ENCODE data around the gene CCDC110. TPM values are rescaled to one million over a fixed set of nuclear protein-coding genes. Genes with fewer than 3 reads are reported as not detected.
A peak's percentile ranks its signal among the peaks of the same experiment; 100 is the strongest.

Gene CCDC110
- total and polyA plus RNA-seq, 2 of the 13 experiments (the other 11 are each of a cell fraction or from before 2014, with no cell fraction given), result not detected

GRCh38 chr4:185395956-185396723 is 75.4 kb downstream of the CCDC110 start (continued):
- TF ChIP-seq ZHX2 (IDR thresholded peaks at IDR 0.05; ENCODE audit: low read depth) (peak; percentile 92), ZHX2 (CRISPR knock-in tag; IDR thresholded peaks at IDR 0.05; ENCODE audit: borderline replicate concordance) (peak; percentile 89), AGO2 (optimal IDR thresholded peaks at IDR 0.05; ENCODE audit: low read depth, low read length) (peak; percentile 97), TRIM22 (IDR thresholded peaks at IDR 0.05) (no peak), IRF9 (CRISPR knock-in tag; IDR thresholded peaks at IDR 0.05; ENCODE audit: borderline replicate concordance) (peak; percentile 96; the same call in 1 of the 2 replicates), SNAPC2 (CRISPR knock-in tag; IDR thresholded peaks at IDR 0.05) (peak; percentile 93), XRCC5 (optimal IDR thresholded peaks at IDR 0.05; ENCODE audit: low read length) (peak; percentile 9), KLF12 (CRISPR knock-in tag; IDR thresholded peaks at IDR 0.05; ENCODE audit: borderline replicate concordance) (peak; percentile 86), ZNF841 (CRISPR knock-in tag; IDR thresholded peaks at IDR 0.05; ENCODE audit: borderline replicate concordance) (peak; percentile 77; the same call in 1 of the 2 replicates), NR0B2 (CRISPR knock-in tag; IDR thresholded peaks at IDR 0.05) (peak; percentile 94), FOXA3 (CRISPR knock-in tag; IDR thresholded peaks at IDR 0.05) (peak; percentile 67), SMARCE1 (IDR thresholded peaks at IDR 0.05; ENCODE audit: borderline replicate concordance) (no peak), HMG20A (CRISPR knock-in tag; IDR thresholded peaks at IDR 0.05; ENCODE audit: borderline replicate concordance) (no peak), TRAFD1 (CRISPR knock-in tag; IDR thresholded peaks at IDR 0.05; ENCODE audit: borderline replicate concordance) (no peak), HNRNPK (IDR thresholded peaks at IDR 0.05; ENCODE audit: low read depth, low read length, poor library complexity, severe bottlenecking) (peak; percentile 35), IKZF1 (IDR thresholded peaks at IDR 0.05) (no peak), IRF1 (CRISPR knock-in tag; IDR thresholded peaks at IDR 0.05; ENCODE audit: low read depth) (no peak)
